SJCRH30 (cell line): Measurements from ENCODE around the gene FKBP8. TPM values are rescaled to one million over a fixed set of nuclear protein-coding genes. Genes with fewer than 3 reads are reported as not detected.

Experiments
- DNase-seq, 2 experiments: peaks; one replicate each; pipeline ENCODE4 v3.0.0-alpha.2; 2015 to 2020
- H3K27ac ChIP-seq: fragments of 250-450 bp; sonication (Bioruptor Pico); 2 replicates; pipeline ENCODE4 v1.5.1; 2020; ENCODE audit warnings: mild to moderate bottlenecking, moderate library complexity
- H3K27me3 ChIP-seq: fragments of 250-450 bp; sonication (Bioruptor Pico); 2 replicates; pipeline ENCODE4 v1.5.1; 2020; ENCODE audit warnings: mild to moderate bottlenecking, moderate library complexity
- H3K36me3 ChIP-seq: fragments of 250-450 bp; sonication (Bioruptor Pico); 2 replicates; pipeline ENCODE4 v1.5.1; 2020; ENCODE audit warnings: mild to moderate bottlenecking, moderate library complexity
- H3K4me1 ChIP-seq: fragments of 250-450 bp; sonication (Bioruptor Pico); 2 replicates; pipeline ENCODE4 v1.5.1; 2020; ENCODE audit warnings: mild to moderate bottlenecking, moderate library complexity
- H3K4me3 ChIP-seq: fragments of 250-450 bp; sonication (Bioruptor Pico); 2 replicates; pipeline ENCODE4 v1.5.1; 2020; ENCODE audit warnings: mild to moderate bottlenecking, moderate library complexity
- H3K9me3 ChIP-seq: fragments of 250-450 bp; sonication (Bioruptor Pico); replicated peaks from 2 replicates; pipeline ENCODE4 v1.5.1; 2020; ENCODE audit warnings: mild to moderate bottlenecking, moderate library complexity
- total RNA-seq: library from RNA; depleted of rRNA; stranded (reverse); fragments of >200 nt; shearing (Covaris generic); gene quantifications from 2 replicates; pipeline ENCODE4 v1.2.3, GENCODE V29; 2014

The FKBP8 gene
- total RNA-seq, 1 experiment from 2014 or later: 86.8 TPM

DNA sequence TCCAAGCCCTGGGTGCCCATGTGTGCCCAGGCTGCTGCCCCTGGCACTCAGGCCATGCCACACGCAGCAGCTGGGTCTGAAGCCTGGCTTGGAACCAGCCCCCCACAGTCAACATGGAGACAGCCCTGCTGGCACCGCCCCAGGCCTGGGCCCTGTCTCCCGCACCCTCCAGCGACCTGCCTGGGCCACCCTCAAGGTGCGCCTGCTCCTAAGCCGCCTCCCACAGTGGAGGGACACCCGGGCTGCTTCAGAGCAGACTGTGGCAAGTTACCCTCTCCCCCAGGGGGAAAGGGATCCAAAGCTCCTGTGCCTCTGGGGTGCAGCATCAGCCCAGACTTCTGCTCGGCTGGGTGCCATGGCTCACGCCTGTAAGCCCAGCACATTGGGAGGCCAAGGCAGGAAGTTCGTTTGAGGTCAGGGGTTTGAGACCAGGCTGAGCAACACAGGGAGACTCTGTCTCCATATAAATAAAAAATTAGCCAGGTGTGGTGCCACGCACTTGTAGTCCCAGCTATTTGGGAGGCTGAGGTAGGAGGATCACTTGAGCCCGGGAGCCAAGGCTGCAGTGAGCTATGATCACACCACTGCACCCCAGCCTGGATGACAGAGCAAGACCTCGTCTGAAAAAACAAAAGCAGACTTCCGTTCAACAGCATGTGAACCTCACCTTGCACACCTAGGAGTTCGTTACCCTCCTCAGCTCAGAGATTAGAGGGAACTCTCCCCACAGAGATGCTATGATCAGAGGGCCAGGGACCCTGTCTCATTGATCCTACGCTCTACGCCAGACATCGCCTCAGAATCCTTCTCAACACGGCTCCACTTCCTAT is 37.1 kb downstream of the FKBP8 start:
- H3K27me3 ChIP-seq: no peaks in the 10 kb centered on the region
- H3K36me3 ChIP-seq: no peaks in the 10 kb centered on the region
- peaks cover 54% of the 10 kb centered on the region for H3K4me1 ChIP-seq
- no peaks in the 10 kb centered on the region for H3K9me3 ChIP-seq
- no peak overlapping the region for H3K27ac ChIP-seq
- DNase-seq: no peak
- H3K4me3 ChIP-seq: no peak overlapping the region

DNA sequence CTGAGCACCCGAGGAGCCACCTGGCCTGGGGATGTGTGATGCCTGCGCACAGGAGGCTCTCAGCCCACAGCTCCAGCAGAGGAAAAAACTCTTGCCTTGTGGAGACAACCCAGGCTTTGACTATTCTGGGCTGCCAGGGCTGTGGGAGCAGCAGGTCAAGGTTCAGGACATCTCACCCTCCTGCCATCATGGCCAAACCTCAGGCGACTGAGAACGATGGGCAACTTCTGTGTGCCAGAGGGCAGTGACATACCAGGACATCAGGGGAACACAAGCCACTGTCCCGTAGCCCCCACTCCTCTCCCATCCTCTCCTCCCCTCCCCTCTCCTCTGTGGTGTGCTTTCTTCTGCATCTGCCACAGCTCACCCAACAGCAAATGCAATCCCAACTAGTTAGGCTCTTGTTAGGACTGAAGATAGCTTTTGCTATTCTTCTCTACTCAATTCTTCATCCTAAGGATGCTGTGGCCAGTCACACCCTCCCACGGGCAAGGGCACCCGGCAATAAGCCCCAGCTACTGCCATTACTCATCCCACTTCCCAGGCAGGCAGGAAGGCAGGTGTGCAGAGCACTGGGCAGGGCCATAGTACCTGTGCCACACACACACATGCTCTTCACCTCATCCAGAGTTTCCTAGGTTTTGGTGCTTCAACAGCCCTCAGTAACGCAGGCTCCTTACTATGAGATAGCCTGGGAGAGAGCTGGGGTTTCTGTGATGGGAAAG is 38.3 kb downstream of the FKBP8 start:
- peaks cover 56% of the 10 kb centered on the region for H3K4me1 ChIP-seq
- H3K27me3 ChIP-seq: no peaks in the 10 kb centered on the region
- DNase-seq: no peak
- H3K36me3 ChIP-seq: no peaks in the 10 kb centered on the region
- no peak overlapping the region for H3K27ac ChIP-seq
- no peaks in the 10 kb centered on the region for H3K9me3 ChIP-seq
- no peak overlapping the region for H3K4me3 ChIP-seq

DNA sequence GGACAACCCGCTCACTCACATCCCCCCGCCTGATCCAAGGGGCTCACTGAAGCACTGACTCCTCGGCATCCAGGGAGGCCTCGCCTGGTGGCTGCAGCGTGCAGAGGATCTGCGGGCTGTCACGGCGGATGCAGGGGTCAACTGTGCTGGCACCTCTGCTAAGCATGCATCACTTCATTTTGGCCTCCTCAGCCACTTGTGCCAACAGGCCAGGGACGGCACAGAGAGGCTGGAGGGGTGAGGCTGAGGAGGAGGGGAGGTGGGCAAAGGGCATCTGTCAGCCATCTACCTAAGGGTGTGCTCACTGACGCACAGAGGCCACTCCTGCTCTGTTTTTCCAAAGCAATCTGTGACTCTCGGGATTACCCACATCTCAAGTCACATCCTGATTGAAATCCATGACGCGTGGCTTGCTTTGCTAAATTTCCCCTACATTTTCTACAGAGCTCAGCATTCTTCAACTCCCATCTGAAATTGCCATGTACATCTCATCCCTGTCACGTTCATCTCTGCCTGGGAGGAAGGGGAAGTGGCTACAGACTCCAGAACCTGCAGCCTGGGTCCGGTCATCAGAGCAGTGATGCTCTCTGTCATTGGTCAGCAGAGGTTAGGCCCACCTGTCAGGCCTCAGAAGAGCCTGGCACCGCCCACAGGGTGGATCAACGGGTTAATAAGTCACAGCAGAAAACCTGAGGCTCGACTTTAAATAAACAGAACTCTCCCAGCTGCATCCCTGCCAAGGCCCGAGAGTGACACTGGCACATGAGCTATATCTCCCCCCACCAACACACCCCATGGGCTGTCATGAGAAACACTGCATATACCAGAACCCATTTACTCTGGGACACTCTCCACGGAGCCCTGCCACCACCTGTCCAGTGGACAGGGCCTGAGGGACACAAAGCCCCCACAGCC is 39.1 kb downstream of the FKBP8 start:
- Histone ChIP-seq H3K4me3 (no peak overlapping the region), H3K4me1 (peaks cover 56% of the 10 kb centered on the region), H3K9me3 (no peaks in the 10 kb centered on the region), H3K27me3 (no peaks in the 10 kb centered on the region), H3K36me3 (no peaks in the 10 kb centered on the region), H3K27ac (no peak overlapping the region)
- peak; percentile 54 to 71 for DNase-seq

DNA sequence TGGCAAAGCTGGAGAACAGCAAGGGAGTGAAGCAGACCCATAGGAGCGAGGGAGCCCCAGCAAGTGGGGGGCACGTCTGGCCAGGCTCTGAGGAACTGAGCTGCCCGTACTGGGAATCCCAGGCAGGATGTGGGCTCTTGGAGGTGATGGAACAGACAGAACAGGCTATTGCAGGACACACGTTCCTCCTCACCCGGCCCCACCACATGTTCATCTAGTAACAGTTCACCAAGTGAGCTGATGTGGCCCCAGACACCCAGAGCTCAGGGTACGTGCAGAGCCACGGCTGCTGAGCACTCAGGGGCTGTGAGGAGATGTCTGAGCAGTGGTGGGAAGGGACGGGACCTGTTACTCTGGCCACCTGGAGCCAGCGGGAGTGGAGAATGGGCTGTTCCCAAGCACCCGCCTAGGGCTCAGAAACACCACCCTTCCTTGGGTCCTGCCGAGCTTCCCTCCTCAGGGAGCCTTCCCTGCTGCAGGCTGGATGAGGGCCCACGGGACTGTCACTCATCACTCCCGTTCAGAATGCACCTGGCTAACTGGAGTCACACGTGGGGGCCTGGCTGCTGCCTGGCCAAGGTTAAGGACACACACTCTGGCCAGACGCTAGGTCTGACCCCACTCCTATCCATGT is 39.9 kb downstream of the FKBP8 start:
- Histone ChIP-seq H3K36me3 (no peaks in the 10 kb centered on the region), H3K9me3 (no peaks in the 10 kb centered on the region), H3K27ac (no peak overlapping the region), H3K4me3 (no peak overlapping the region), H3K4me1 (peaks cover 56% of the 10 kb centered on the region), H3K27me3 (no peaks in the 10 kb centered on the region)
- no peak for DNase-seq

DNA sequence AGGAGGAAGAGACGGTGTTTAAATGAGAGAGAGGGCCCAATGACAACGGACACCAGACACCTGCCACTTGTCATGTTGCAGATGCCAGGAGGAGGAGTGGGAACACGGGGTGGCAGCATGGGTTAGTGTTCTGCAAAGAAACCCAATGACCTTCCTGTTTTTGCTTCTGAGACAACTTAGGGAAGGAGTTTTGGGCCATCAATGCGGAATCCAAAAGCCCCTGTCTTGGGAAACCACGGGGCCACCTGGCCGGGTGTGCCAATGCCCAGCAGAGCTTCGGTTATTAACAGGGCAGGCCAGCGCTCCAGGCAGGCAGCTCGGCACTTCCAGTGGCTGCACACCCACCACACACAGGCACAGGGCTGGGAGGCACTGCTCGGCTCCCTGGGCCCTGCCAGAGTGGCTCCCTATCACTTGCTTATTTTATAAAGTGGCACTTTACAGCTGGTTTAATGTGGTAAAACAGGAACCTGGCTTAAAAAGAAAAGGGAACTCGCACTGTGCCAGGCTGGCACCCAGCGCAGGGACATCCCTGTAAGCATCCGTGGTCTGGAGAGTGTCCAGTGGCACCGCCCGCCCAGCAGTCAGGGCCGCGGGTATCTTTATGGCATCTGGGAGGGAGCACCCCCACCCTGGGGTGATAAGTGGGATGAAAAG is 40.6 kb downstream of the FKBP8 start:
- Histone ChIP-seq H3K27ac (no peak overlapping the region), H3K36me3 (no peaks in the 10 kb centered on the region), H3K9me3 (no peaks in the 10 kb centered on the region), H3K4me3 (no peak overlapping the region), H3K27me3 (no peaks in the 10 kb centered on the region), H3K4me1 (peaks cover 56% of the 10 kb centered on the region)
- DNase-seq: peak in 1 of 2 experiments; percentile 45

DNA sequence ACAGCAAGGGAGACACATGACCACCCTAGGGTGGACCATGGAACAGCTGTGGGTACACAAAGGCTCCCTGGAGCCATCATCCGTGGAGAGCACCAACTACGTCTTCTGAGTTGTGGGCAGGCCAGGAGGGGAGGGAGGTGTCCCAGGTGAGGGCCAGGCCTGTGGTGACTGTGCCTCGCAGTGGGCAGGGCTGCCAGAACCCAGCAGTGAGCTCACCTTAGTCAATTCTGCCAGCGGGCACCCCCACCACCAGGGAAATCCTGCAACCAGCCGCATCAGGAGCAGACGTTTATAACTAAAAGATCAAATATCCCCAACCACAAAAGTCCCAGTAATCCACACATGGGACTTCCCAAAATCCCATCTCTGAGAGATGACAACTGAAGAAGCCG is 41.1 kb downstream of the FKBP8 start:
- no peaks in the 10 kb centered on the region for H3K27me3 ChIP-seq
- H3K4me1 ChIP-seq: peaks cover 52% of the 10 kb centered on the region
- H3K9me3 ChIP-seq: no peaks in the 10 kb centered on the region
- no peak overlapping the region for H3K27ac ChIP-seq
- no peak for DNase-seq
- H3K4me3 ChIP-seq: no peak overlapping the region
- no peaks in the 10 kb centered on the region for H3K36me3 ChIP-seq

DNA sequence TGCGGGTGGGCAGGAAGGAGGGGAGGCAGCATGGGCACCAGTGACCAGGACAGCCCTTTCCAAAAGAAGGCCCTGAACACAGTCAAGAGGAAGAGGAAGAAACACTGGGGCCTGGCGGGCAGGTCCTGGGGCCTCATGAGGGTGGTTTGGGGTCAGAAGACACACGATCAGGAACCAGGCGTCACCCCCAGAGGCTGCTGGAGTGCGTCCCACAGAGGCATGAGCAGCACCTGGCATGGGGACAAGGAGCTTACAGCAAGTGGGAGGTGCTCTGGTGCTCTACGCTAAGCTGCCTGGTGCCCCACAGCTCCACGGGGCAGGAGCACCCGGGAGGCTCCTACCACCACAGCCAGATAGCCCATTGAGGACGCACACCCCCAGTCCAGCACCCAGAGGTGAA is 41.5 kb downstream of the FKBP8 start:
- no peak for DNase-seq
- Histone ChIP-seq H3K9me3 (no peaks in the 10 kb centered on the region), H3K27me3 (no peaks in the 10 kb centered on the region), H3K36me3 (no peaks in the 10 kb centered on the region), H3K27ac (no peak overlapping the region), H3K4me3 (no peak overlapping the region), H3K4me1 (peaks cover 50% of the 10 kb centered on the region)

DNA sequence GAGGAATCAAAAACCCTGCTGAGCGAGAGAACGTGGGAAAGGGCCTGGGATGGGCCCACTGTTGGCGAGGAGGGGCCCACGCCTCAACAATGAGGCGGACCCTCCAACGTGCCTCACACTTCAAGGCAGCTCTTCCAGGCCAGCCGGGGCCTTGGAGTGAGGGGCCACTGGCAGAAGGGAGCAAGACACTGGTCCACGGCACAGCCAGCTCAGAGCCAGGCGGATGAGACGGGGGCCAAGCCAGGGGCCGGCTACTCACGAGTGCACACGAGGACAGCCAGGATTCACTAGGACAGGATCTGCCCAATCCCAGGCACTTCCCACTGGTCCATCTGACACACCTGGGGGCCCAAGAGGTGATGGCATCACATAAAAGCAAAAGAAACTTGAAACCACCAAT is 42.0 kb downstream of the FKBP8 start:
- DNase-seq: no peak
- H3K9me3 ChIP-seq: no peaks in the 10 kb centered on the region
- H3K27me3 ChIP-seq: no peaks in the 10 kb centered on the region
- no peak overlapping the region for H3K4me3 ChIP-seq
- H3K27ac ChIP-seq: no peak overlapping the region
- H3K36me3 ChIP-seq: no peaks in the 10 kb centered on the region
- H3K4me1 ChIP-seq: peaks cover 46% of the 10 kb centered on the region

DNA sequence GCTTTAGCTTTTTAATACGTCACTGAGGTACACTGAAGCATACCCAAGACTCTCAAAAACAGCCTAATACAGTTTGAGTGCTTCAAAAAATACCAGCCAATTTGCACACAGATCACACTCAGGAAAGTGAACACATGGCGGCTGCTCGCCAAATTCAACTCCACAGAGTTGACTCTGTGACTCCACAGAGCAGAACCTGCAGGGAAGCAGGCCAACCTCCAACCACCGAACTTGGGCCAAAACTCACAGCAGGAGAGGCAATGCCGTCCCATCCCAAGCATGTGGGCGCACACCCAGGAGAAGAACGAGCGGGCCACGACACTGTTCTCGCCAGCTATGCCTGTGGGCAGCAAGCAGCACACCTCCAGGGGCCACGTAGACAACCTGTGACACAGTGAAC is 42.6 kb downstream of the FKBP8 start:
- no peak for DNase-seq
- Histone ChIP-seq H3K27me3 (no peaks in the 10 kb centered on the region), H3K4me3 (no peak overlapping the region), H3K9me3 (no peaks in the 10 kb centered on the region), H3K27ac (no peak overlapping the region), H3K36me3 (no peaks in the 10 kb centered on the region), H3K4me1 (peaks cover 41% of the 10 kb centered on the region)

DNA sequence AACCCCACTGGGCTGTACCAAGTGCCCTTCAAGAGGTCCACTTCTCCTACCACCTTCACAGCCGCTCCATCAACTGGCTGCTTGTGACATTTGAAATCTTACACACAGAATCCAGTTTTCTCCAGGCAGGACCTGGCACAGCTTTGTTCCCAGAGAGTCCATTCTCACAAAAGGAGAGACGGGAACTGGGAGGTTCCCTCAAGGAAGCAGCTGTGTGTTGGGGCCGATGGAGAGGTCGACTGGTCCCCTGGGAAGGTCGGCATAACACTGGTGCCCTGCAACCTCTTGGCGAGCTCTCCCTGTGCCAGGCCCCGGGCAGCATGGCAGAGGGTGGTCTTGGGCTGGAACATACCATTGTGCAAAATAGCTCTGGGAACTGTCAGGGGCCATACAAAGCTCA is 43.0 kb downstream of the FKBP8 start:
- peaks cover 36% of the 10 kb centered on the region for H3K4me1 ChIP-seq
- H3K9me3 ChIP-seq: no peaks in the 10 kb centered on the region
- H3K27ac ChIP-seq: no peak overlapping the region
- DNase-seq: no peak
- no peaks in the 10 kb centered on the region for H3K36me3 ChIP-seq
- H3K4me3 ChIP-seq: no peak overlapping the region
- H3K27me3 ChIP-seq: no peaks in the 10 kb centered on the region

DNA sequence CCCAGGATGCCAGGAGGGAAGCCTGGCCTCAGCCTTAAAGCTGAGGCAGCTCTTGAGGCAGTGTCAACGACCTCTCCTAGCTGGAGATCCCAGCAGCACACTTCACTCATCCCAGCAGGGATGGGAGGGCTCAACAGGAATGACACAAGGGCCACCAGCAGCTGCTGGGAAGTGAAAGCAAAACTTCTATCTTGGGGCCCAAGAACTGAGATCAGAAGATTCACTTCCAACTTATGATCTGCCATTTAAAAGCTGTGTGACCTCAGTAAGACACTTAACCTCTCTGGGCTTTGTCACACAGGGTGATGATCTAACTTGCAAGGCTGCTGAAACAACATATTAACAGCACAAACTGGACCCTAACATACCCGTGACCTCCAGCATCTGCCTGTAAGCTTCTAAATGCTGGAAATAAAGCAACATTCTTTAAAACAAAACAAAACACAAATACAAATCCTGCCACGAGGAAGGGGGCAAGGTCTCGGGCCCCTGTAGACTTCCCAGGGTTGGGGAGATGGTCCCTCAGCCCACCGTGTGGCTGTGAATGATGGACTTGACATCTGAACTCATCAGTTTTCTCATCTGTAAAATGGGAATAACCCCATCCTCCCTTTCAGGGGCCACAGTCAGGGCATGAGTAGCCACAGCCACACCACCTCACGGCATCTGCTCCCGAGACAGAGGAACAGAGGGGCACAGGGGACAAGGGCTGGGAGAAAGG is 44.2 kb downstream of the FKBP8 start:
- no peak overlapping the region for H3K4me3 ChIP-seq
- H3K27me3 ChIP-seq: no peaks in the 10 kb centered on the region
- H3K27ac ChIP-seq: no peak overlapping the region
- H3K4me1 ChIP-seq: peaks cover 25% of the 10 kb centered on the region
- H3K36me3 ChIP-seq: no peaks in the 10 kb centered on the region
- no peaks in the 10 kb centered on the region for H3K9me3 ChIP-seq
- DNase-seq: no peak

DNA sequence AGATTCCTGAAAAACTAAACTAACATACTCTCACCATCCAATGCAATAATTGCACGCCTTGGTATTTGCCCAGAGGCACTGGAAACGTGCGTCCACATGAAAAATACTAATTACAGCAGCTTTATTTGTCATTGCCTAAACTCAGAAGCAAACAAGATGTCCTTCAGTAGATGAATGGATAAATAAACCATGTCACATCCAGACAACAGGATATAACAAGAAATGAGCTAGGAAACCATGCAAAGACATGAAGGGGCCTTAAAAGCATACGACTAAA is 46.5 kb downstream of the FKBP8 start:
- Histone ChIP-seq H3K36me3 (no peaks in the 10 kb centered on the region), H3K4me3 (no peak overlapping the region), H3K27ac (no peak overlapping the region), H3K4me1 (peaks cover 6% of the 10 kb centered on the region), H3K9me3 (no peaks in the 10 kb centered on the region), H3K27me3 (no peaks in the 10 kb centered on the region)
- no peak for DNase-seq

DNA sequence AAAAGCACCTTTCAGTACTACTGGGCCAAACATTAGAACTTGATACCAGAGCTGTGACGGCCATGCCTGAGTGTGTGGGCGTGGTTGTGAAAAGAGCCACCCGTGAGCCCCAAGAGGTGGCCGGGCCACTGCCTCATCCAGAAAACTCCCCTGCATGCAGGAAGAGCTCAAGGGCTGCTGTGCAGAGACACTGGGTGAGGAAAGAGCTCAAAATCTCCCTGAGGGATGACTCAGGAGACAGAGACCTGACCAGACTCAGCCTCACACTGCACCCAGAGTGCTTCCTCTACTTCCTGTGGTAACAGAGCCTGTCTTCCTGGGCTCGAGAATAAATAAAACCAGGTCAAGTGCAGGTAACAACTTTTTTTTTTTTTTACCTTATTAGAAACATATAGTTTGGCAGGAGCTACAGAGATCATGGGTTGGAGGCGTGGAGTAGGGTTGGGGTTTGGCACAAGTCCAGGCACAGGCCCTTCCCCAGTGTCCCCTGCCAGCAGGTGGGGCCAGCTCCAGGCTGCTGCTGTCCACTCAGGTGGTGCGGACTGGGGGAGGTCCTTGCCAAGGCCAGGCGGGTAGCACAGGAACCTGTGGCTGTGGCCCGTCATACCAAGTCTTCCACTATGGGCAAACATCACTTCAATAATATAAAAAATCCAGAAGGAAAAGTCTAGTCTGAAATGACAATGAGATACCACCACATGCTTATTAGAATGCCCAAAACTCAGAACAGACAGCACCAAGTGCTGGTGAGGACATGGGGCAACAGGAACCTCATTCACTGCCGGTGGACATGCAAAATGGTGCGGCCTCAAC is 47.0 kb downstream of the FKBP8 start:
- DNase-seq: no peak

More for the DNA sequence above, 47.0 kb downstream of the FKBP8 start:
- peaks cover 2% of the 10 kb centered on the region; the same call in 1 of the 2 replicates for H3K4me1 ChIP-seq
- H3K9me3 ChIP-seq: no peaks in the 10 kb centered on the region
- H3K36me3 ChIP-seq: no peaks in the 10 kb centered on the region
- H3K4me3 ChIP-seq: no peak overlapping the region
- H3K27me3 ChIP-seq: no peaks in the 10 kb centered on the region
- H3K27ac ChIP-seq: no peak overlapping the region
